SK-N-SH (cell line): ENCODE results near the gene MTA3. TPM values are rescaled to one million over a fixed set of nuclear protein-coding genes. Genes with fewer than 3 reads are reported as not detected.

ENCODE experiments used
- CTCF ChIA-PET: fragments of 300-600, 350-600 bp; formaldehyde crosslinking; extraction: SDS; loops from one replicate; lab custom pipeline; 2021; lab: Yijun Ruan, JAX
- POLR2A ChIA-PET: fragments of 350-600 bp; sonication (Branson Sonifier 250); formaldehyde crosslinking; extraction: SDS; loops from one replicate; lab custom pipeline; 2020; ENCODE audit warnings: antibody characterized with exemption, inconsistent platforms; lab: Yijun Ruan, JAX
- DNase-seq: peaks from one replicate; pipeline ENCODE4 v3.0.0; 2012
- H2AFZ ChIP-seq: fragments of 200-600 bp; sonication (generic); 2 replicates; pipeline ENCODE4 v1.8.1; 2016; ENCODE audit warnings: antibody characterized with exemption, mild to moderate bottlenecking, low read depth
- H3F3A ChIP-seq: fragments of 200-600 bp; sonication (generic); replicated peaks from 2 replicates; pipeline ENCODE3; 2016; ENCODE audit warnings: antibody characterized with exemption, mild to moderate bottlenecking; ENCODE audit not compliant: insufficient read depth
- H3K27ac ChIP-seq, 2 experiments: fragments of 200-500 bp in 1 of 2; fragments of 200-600 bp in 1 of 2; sonication (Bioruptor generic) in 1 of 2; sonication (generic), shearing (Covaris generic) in 1 of 2; 2 replicates each; pipeline versions ENCODE4 v1.5.1 to v1.6.1; 2014 to 2016; ENCODE audit warnings: low read depth in 2 of 2, inconsistent platforms in 1 of 2, low read length in 1 of 2, mild to moderate bottlenecking in 1 of 2, mixed read lengths in 1 of 2
- H3K27me3 ChIP-seq: fragments of 200-600 bp; sonication (generic), shearing (Covaris generic); 2 replicates; pipeline ENCODE4 v1.6.1; 2016; ENCODE audit warnings: mixed run types; ENCODE audit not compliant: insufficient read depth
- H3K36me3 ChIP-seq, 2 experiments: fragments of 200-500 bp in 1 of 2; fragments of 200-600 bp in 1 of 2; sonication (Bioruptor generic) in 1 of 2; sonication (generic) in 1 of 2; replicated peaks in 1 of 2; 2 replicates each; pipeline versions ENCODE3 to v1.5.1; 2014 to 2016; ENCODE audit warnings: low read length in 1 of 2, mild to moderate bottlenecking in 1 of 2; ENCODE audit not compliant: insufficient read depth in 2 of 2, control insufficient read depth in 1 of 2
- H3K4me1 ChIP-seq, 2 experiments: fragments of 200-500 bp in 1 of 2; fragments of 200-600 bp in 1 of 2; sonication (Bioruptor generic) in 1 of 2; sonication (generic), shearing (Covaris generic) in 1 of 2; 2 replicates each; pipeline versions ENCODE4 v1.5.1 to v1.6.1; 2014 to 2016; ENCODE audit warnings: low read depth in 1 of 2, low read length in 1 of 2, mixed run types in 1 of 2; ENCODE audit not compliant: insufficient read depth in 2 of 2, control insufficient read depth in 1 of 2
- H3K4me2 ChIP-seq: fragments of 200-600 bp; sonication (generic), shearing (Covaris generic); 2 replicates; pipeline ENCODE4 v1.6.1; 2017; ENCODE audit warnings: mixed run types
- H3K4me3 ChIP-seq, 2 experiments: fragments of 200-500 bp in 1 of 2; fragments of 200-600 bp in 1 of 2; sonication (Bioruptor generic) in 1 of 2; sonication (generic), shearing (Covaris generic) in 1 of 2; 2 replicates each; pipeline versions ENCODE4 v1.5.1 to v1.8.1; 2014 to 2016; ENCODE audit warnings: low read depth in 2 of 2, inconsistent platforms in 1 of 2, low read length in 1 of 2, mild to moderate bottlenecking in 1 of 2, mixed read lengths in 1 of 2, moderate library complexity in 1 of 2
- H3K79me2 ChIP-seq: fragments of 200-600 bp; sonication (generic); 2 replicates; pipeline ENCODE4 v1.8.1; 2017; ENCODE audit warnings: mild to moderate bottlenecking; ENCODE audit not compliant: insufficient read depth
- H3K9ac ChIP-seq: fragments of 200-600 bp; sonication (generic); 2 replicates; pipeline ENCODE4 v1.6.1; 2017; ENCODE audit warnings: mixed run types
- H3K9me2 ChIP-seq: fragments of 200-600 bp; sonication (generic); 2 replicates; pipeline ENCODE4 v1.6.1; 2017; ENCODE audit warnings: mixed run types
- H3K9me3 ChIP-seq: fragments of 200-600 bp; sonication (generic); 2 replicates; pipeline ENCODE4 v1.6.1; 2017; ENCODE audit warnings: mixed run types, mild to moderate bottlenecking, moderate library complexity
- H4K20me1 ChIP-seq: fragments of 200-600 bp; sonication (generic); 2 replicates; pipeline ENCODE4 v1.6.1; 2017; ENCODE audit warnings: mild to moderate bottlenecking, mixed run types; ENCODE audit not compliant: insufficient read depth
- CTCF ChIP-seq: fragments of 200-600 bp; sonication (generic); IDR thresholded peaks from 2 replicates; pipeline ENCODE4 v1.6.1; 2017; ENCODE audit warnings: antibody characterized with exemption, mild to moderate bottlenecking, moderate library complexity
- EZH2phosphoT487 ChIP-seq: fragments of 200-600 bp; sonication (generic); IDR thresholded peaks from 2 replicates; pipeline ENCODE4 v1.6.1; 2017; ENCODE audit warnings: low read depth, mixed run types, mild to moderate bottlenecking, antibody characterized with exemption, moderate library complexity, borderline replicate concordance
- FOXJ3 ChIP-seq: sonication (generic); formaldehyde crosslinking; IDR thresholded peaks from 2 replicates; pipeline ENCODE4 v1.5.1; 2020; ENCODE audit warnings: mild to moderate bottlenecking, missing genetic modification reagents
- IRF3 ChIP-seq: fragments of 150-350 bp; IDR thresholded peaks from 2 replicates; pipeline ENCODE4 v1.6.1; 2016; ENCODE audit warnings: mild to moderate bottlenecking, low read depth, low read length
- MAX ChIP-seq: IDR thresholded peaks from 2 replicates; pipeline ENCODE4 v1.4.0; 2012; ENCODE audit warnings: low read depth
- MEF2A ChIP-seq: IDR thresholded peaks from 2 replicates; pipeline ENCODE4 v1.4.0; 2012; ENCODE audit warnings: low read depth, borderline replicate concordance
- MXI1 ChIP-seq: IDR thresholded peaks from 2 replicates; pipeline ENCODE4 v1.6.1; 2012; ENCODE audit warnings: mild to moderate bottlenecking, low read depth, low read length, improper control_type of control experiment
- PBX3 ChIP-seq: IDR thresholded peaks from 2 replicates; pipeline ENCODE4; 2012
- RCOR1 ChIP-seq: fragments of 150-350 bp; IDR thresholded peaks from 2 replicates; pipeline ENCODE4 v1.6.1; 2017; ENCODE audit warnings: antibody characterized with exemption, low read length
- RXRA ChIP-seq: IDR thresholded peaks from 2 replicates; pipeline ENCODE4 v1.4.0; 2012; ENCODE audit warnings: low read depth, mild to moderate bottlenecking, borderline replicate concordance
- SMC3 ChIP-seq: IDR thresholded peaks from 2 replicates; pipeline ENCODE4 v1.6.1; 2012; ENCODE audit warnings: low read depth, low read length, improper control_type of control experiment
- TCF12 ChIP-seq: IDR thresholded peaks from 2 replicates; pipeline ENCODE4 v1.4.0; 2012
- USF1 ChIP-seq: IDR thresholded peaks from 2 replicates; pipeline ENCODE4 v1.4.0; 2012; ENCODE audit warnings: low read depth, borderline replicate concordance
- USF2 ChIP-seq: fragments of 150-350 bp; IDR thresholded peaks from 2 replicates; pipeline ENCODE4 v1.6.1; 2017; ENCODE audit warnings: antibody characterized with exemption, low read length, low read depth, borderline replicate concordance
- WGBS: methylation state at CpG from one replicate; pipeline ENCODE4 v1.1.6; 2017; ENCODE audit warnings: low lambda C conversion rate; 5-methylcytosine and 5-hydroxymethylcytosine counted together
- polyA plus RNA-seq, 3 experiments: library from polyadenylated mRNA; depleted of rRNA; stranded (reverse); fragments of >200 nt; gene quantifications; 2 replicates each; pipeline ENCODE4 v1.2.3, GENCODE V29; 2012

Gene MTA3
- polyA plus RNA-seq, 1 of the 3 experiments (the other 2 are of a cell fraction) = 30.8 TPM

- TF ChIP-seq CTCF = no peak
- no peak for TF ChIP-seq USF2
- TF ChIP-seq MAX = no peak
- no peak for TF ChIP-seq TCF12
- TF ChIP-seq FOXJ3 (CRISPR knock-in tag) = no peak
- no peak for TF ChIP-seq MEF2A
- no peak for TF ChIP-seq PBX3
- no peak for TF ChIP-seq MXI1
- TF ChIP-seq RCOR1 = no peak
These were observed 221.3 kb downstream of the MTA3 start (continued) for GRCh38 chr2:42789751-42790150.

GRCh38 chr2:42791606-42792005, 223.2 kb downstream of the MTA3 start:
- H3K9ac ChIP-seq = no peak overlapping the region
- CTCF ChIA-PET = interaction anchor here (0.9 to 1.2 kb wide), 3 partner anchors 9 to 124 kb away, joined by 3 to 4 read pairs (median 3); no protein-coding TSS in a partner anchor
- no peaks in the 10 kb centered on the region for H3K9me3 ChIP-seq
- H3K4me2 ChIP-seq = no peak overlapping the region
- no peaks in the 10 kb centered on the region for H3K27me3 ChIP-seq
- H3K27ac ChIP-seq = no peak overlapping the region
- 52% methylated on average over 4 of the region's 4 CpGs for WGBS
- H3K4me1 ChIP-seq = peaks cover 0 to 20% of the 10 kb centered on the region in 2 experiments; a peak in 1 of 4 replicates
- H3K9me2 ChIP-seq = no peaks in the 10 kb centered on the region
- DNase-seq = no peak
- no peak overlapping the region for H3K4me3 ChIP-seq
- H3K79me2 ChIP-seq = no peaks in the 10 kb centered on the region
- TF ChIP-seq IRF3 (no peak), USF1 (no peak), EZH2phosphoT487 (no peak), SMC3 (no peak), RXRA (no peak)
- POLR2A ChIA-PET = no interaction called here
- H3F3A ChIP-seq = no peaks in the 10 kb centered on the region
- H4K20me1 ChIP-seq = no peaks in the 10 kb centered on the region
- no peak overlapping the region for H2AFZ ChIP-seq
- H3K36me3 ChIP-seq = no peaks in the 10 kb centered on the region
